GM11168 (cell line): ENCODE results near the gene PIGR.

Experiments
- in situ Hi-C: fragments of 300-500 bp; cut with MboI; formaldehyde crosslinking; loops from one replicate; pipeline ENCODE4 v1.12.0; 2022; ENCODE audit warnings: low sequenced_read_pairs; ENCODE audit not compliant: unreplicated experiment

Gene PIGR

DNA sequence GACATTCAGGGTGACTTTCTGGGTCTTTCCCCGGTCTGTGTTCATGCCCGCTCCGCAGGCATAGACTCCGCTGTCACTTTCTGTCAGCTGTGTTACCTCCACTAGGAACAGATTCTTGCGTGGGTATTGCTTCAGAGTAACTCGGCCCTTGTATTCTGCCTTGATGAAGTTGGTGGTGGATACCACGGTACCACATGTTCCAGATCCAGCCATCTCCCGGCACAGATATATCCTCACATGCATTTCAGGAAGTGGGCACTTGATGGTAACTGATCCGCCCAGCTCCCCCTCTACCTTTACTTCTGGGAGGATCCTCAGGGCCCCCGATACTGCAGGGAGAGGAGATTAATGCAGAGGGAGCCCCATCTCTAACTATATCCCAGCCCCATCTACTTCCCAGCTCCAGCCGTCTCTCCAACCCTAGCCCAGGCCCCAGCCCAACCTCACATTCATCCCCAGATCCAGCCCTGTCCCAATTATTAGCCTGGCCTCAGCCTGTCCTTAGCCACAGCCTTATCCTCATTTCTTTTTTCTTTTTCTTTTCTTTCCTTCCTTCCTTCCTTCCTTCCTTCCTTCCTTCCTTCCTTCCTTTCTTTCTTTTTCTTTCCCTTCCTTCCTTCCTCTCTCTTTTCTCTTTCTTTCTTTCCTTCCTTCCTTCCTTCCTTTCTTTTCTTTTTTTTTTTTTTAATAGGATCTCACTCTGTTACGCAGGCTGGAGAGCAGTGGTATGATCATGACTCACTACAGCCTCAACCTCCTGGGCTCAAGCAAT lies 32.3 kb downstream of the PIGR start:
- in situ Hi-C loops: loop anchor here (10.0 kb wide), 1 partner anchor 179 kb away; no protein-coding TSS in a partner anchor

DNA sequence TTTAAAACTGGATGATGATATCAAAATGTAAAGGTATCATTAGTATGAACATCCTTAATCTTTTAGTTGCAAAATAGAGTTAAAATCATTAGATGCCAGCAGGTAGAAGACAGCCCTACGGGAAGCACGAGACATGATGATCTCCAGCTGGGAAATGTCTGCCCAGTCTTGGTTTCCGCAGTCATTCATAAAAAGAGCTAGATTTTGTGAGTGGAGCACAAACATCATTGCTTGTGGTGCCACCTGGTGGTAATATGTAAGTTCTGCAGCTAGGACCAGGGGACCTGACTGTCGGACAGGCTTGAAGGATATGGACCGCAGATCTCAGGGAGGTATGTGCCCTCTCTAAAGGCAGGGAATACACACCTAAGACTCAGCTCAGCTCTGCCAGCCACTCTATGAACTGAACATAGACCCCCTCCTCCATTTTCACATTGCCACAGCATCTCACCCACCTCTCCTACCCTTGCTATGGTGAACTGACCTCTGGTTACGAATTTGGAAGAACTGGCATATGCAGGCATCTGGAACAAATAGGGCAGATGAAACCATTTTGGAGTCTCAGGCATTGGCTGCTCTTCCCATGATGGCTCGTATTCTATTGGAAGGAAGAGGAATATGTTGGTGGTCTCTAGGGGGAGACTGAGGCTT lies 33.7 kb downstream of the PIGR start:
- in situ Hi-C loops: loop anchor here (10.0 kb wide), 1 partner anchor 178 kb away; no protein-coding TSS in a partner anchor

DNA sequence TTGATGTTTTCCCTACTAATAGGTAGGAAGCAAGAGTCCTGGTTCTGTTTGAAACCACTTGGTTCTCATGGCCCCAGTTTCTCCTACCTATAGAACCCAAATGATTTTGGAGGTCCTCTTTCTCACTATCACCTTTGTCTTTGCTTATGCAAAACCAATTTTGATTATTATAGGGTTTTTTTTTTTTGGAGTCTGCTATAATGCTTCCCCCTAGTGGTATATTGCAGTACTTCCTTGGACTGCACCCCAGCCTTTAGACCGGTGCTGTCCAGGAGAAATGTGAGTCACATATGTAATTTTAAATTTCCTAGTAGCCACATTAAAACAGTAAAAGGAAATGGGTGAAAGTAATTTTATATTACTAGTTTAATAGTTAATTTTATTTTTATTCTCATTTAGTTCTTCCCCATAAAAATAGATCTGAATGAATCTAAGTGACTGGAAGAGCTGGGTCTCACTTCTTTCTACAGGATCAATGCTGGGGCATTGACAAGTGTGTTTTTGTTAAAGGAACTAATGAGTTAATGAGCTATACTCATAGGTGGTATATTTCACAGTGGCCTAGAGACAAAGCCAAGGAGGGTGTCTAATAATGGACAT lies 35.1 kb downstream of the PIGR start:
- in situ Hi-C loops: loop anchor here (10.0 kb wide), 1 partner anchor 176 kb away; no protein-coding TSS in a partner anchor

DNA sequence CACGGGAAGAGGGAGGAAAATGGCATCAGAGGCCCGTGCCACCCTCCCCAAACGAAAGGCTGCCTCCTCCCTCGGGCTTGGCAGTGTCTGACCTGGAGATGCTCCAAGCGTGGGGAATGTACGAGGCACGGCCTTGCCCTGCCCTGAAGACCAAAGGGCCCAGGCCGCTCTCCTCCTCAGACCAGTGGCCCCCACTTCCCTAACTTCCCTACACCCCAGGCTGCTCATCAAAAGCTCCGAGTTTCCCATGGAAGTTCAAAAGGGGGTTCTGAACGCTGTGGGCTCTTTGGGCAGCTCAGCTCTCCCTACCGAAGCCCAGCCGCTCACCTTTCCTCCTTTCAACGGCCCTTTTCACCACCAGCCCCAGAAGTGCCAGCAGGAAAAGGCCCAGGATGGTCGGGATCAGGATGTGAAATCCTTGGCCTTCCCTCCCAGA lies 36.4 kb downstream of the PIGR start:
- in situ Hi-C loops: loop anchor here (10.0 kb wide), 1 partner anchor 175 kb away; no protein-coding TSS in a partner anchor

DNA sequence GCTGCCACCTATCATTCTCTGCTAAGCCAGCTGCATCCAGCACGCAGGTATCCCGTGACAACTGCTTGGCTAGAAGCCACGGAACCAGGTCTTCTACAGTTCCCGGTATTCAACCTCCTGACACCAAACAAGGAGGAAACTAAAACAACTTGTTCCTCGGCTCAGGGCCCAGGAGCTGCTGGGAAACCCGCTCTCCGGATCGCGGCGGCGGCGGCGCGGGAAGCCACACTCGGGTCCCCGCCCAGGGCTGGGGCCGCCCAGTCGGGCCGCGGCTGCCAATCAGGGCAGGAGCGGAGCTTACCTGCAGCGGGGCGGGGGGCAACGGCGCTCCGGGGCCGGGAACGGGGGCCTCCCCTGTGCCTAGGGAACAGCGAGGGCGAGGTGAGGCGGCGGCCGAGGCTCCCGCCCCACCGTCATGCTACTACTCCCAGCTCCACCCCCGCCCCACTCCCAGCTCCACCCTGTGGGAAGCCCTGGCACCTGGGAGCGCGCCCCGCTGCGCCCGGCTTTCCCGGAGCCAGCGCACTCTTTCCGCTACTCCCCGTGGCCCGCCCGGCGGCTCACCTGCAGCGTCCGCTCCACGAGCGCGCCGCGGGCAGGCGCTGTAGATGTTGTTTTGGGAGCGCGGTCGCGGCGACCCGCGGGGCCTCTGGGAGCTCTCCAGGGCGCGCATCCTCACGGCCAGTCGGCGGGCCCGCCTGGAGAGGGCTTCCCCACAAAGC lies 36.9 kb downstream of the PIGR start:
- in situ Hi-C loops: no loop called here

DNA sequence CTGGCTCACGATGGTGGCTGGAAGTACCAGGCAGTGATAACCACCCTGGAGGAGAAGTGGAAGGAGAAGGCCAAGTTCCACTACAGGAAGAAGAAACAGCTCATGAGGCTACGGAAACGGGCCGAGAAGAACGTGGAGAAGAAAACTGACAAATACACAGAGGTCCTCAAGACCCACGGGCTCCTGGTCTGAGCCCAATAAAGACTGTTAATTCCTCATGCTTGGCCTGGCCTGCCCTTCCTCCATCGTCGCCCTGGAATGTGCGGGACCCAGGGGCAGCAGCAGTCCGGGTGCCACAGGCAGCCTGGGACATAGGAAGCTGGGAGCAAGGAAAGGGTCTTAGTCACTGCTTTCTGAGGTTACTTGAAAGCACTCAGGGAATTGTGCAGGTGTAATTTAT lies 38.2 kb downstream of the PIGR start:
- in situ Hi-C loops: no loop called here

DNA sequence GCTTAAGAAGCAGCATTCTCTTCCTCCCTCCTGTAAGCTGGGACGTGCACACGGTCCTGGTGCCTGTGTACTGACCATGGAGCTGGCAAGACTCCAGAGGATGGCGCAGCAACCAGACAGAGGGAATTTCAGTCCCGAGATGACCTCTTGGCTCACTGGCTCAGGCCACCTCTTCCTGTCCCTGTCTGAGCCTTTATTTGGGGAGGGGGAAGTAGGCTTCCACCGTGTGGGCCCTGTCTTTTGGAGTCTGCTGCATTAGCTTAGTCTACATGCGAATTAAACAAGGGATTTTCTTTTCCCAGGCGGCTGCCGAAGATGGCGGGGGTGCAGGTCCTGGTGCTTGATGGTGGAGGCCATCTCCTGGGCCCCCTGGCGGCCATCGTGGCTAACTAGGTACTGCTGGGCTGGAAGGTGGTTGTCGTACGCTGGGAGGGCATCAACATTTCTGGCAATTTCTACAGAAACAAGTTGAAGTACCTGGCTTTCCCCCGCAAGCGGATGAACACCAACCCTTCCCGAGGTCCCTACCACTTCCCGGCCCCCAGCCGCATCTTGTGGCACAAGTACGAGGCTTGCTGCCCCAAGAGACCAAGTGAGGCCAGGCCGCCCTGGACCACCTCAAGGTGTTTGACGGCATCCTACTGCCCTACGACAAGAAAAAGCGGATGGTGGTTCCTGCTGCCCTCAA lies 38.8 kb downstream of the PIGR start:
- in situ Hi-C loops: no loop called here

DNA sequence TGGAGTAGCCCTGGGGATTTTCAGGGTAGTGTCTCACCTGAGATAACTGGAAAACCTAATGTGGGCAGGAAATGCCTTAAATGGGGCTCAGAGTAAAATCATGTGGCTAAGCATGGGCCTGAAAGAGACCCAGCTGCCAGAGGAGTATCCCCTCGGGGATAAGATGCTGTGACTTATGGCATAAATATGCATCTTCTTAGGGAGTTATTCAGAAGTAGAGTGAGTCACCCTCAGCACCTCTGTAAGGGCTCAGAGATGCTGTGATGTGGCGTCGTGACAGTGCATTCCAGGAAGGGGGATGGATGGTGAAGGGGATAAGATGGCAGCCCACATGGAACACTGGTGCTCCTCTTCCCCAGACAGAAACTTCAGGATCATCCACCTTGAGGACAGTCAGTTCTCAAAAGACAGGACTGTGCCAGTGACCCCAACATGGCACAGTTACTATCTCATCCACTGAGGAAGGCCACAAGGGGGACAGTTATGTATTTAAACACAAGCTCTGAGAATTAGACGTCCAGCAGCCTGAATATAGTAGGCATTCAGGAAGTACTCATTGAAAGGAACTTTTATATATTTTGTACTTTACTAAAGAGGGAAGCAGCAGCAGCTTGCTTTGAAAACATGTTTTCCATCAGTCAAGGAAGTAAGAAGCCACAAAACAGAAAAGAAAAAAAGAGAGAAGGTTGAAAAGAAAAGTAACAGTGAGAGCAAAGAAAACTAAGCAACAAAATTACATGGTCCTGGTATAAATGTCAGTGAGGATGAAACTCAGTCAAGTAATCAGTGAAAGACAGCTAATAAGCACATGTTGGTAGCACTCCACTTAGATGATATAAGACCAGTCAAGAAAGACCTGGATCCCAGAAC lies 40.7 kb downstream of the PIGR start:
- in situ Hi-C loops: no loop called here

DNA sequence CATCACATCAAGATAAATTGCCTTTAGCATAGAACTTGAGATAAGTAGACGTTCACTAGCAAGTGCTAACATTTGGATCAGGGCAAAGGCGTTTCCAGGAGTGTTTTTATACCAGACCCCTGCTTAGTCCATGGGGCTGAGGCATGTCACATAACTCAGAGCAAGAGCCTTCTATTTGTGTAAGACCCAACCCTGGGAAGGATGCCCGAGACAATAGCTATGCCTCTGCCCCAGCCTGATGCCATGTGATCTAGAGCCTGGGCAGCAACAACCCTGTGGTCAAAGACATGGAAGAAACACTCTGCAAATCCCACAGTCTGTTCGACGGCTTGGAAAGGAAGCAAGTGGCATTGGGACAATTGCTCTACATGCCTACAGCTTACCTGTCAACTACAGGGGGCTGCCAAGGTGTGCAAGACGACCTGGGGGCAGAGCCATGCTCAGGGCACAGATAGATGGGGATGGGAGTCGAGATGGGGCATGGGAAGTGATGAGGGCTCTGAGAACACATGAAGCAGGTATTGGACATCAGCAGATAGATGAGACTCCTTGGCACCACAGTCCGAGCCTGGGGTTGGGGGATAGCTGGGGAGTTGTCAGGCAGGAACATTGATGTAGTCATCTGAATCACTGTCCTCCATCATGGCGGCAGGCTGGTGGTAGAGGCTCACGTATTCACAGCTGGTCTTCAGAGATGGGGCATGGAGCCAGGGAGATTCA lies 41.7 kb downstream of the PIGR start:
- in situ Hi-C loops: no loop called here

DNA sequence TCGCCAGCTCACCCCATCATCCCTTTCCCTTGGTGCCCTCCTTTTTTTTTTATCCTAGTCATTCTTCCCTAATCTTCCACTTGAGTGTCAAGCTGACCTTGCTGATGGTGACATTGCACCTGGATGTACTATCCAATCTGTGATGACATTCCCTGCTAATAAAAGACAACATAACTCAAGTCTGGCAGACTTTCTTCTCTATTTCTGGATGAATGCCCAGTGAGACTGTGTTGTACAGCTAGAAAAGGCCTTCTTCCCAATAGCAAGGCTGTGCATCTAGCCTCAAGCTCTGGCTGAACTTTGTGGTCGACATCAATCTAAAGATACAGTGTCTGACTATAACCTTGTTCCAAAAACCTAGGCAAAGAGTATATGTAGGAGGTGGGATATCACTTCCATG lies 42.6 kb downstream of the PIGR start:
- in situ Hi-C loops: no loop called here

DNA sequence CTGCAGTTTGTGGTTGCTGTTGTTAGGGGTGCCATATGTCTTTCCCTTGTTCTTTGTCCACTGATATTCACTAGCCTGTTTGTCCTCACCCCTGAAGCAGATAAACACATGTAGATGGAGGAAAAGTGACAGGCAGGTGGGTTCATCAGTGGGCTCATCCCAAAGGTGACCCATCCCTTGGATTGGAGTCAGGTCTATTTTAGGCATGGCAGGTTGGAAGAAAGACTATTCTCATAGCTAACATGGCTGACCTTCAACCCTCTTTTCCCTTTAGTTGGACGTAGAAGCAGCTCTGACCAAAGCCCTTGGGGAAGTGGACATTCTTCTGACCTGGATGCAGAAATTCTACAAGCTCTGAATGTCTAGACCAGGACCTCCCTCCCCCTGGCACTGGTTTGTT lies 43.6 kb downstream of the PIGR start:
- in situ Hi-C loops: no loop called here

DNA sequence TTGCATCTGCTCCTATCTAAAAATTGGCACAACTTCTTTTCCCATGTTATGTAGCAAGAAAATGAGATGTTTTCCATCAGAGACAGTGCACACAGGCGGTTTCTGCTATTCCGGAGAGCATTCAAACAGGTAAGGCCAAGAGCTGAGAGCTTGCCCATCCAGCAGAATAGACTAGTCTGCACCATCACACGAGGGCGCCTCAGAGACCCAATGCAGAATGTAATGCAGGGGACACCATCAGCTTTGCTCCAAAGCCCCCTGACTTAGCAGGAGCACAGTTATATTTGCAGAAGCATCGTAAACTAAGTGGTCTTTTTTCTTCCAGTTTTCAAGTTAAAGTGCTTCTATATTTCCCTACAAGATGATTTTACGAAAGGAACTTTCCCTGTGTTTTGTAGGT lies 44.3 kb downstream of the PIGR start:
- in situ Hi-C loops: no loop called here

DNA sequence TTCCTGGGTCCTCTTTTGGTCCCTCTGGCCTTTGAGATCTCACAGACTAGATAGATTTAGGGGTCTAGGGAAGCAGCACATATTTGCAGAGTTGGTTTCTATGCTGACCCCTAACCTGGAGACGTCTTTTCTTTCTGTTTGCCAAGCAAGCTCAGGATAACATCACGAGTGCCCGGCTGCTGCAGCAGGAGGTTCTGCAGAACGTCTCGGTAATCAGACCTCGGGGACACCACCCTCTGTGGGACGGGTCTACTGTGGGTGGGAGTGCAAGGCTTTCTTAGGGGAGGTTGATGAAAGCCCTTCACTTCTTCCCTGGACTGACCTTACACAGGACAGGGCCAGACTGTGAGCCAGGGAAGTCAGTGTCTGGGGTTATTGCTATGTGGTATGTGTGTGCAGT lies 46.1 kb downstream of the PIGR start:
- in situ Hi-C loops: no loop called here

DNA sequence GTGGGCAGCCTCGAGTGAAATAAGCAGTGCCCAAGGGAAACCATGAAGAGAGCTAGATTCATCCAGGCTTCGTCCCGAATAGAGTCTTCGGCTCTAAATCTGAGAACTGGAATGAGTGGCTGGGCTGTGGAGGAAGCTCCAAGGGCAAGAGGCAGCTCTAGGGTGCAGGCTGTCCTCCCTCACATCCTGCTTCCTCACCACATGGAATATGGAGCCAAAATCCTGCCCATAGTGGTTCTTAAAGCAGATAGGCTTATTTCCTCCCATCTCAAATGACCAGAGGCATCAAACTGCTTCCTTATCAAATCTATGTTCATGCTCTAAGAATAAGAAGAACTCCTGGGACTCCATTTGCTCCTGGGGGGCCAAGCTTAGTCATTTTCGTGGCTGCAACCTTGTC lies 46.5 kb downstream of the PIGR start:
- in situ Hi-C loops: no loop called here

DNA sequence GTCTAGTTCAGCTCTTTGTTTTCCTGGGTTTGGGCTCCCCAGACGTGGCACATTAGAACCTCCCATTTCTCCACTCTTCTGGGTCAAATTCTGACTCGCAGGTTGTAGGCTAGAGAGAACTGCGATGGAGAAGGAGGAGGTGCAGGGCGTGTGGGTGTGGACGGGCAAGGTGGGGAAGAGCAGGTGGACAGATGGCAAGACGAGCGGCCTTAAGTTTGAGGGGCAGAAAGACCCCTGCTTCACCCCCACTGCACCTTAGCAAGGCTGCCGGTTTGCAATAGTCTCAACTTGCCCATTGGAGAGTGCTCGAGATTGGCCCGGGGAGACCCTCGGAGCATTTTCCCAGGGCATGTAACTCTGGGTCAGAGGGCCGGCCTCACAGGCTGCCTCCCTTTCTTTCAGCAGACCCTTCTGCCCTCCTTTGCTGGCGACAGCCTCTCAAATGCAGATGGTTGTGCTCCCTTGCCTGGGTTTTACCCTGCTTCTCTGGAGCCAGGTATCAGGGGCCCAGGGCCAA lies 47.3 kb downstream of the PIGR start:
- in situ Hi-C loops: no loop called here

DNA sequence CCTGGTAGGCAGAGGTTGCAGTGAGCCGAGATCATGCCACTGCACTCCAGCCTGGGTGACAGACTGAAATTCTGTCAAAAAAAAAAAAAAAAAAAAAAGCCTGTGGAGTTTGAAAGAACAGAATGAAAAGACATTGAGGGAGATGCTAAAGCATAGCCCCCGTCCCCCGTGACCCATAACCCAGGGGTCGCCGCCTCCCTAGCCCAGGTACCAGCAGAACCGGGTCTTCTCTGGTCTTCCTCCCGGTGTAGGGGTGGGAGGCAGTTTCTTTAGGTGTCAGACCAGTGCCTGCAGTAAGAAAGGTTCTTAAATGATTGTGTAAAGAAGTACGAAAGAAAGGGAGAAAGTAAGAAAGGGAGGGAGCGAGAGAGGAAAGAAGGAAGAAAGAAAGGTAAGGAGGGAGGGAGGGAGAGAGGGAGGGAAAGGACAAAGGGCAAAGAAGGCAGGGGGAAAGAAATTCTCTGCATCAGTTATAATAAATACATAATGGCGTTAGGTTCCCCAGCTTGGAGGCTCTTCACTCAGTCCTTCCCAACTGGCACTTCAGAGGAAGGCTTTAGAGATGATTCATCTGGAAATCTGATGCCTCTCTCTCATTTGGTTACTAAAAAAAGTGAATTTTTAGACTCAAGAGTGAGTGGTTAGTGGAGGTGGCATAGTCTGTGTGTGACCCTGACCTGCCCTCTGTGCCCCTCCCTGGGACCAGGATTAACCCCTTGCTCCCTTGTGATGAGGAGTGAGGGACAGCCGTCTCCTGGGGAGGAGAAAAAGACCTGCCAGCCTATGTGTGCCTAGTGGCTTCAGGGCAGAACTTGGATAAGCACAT lies 48.0 kb downstream of the PIGR start:
- in situ Hi-C loops: no loop called here

DNA sequence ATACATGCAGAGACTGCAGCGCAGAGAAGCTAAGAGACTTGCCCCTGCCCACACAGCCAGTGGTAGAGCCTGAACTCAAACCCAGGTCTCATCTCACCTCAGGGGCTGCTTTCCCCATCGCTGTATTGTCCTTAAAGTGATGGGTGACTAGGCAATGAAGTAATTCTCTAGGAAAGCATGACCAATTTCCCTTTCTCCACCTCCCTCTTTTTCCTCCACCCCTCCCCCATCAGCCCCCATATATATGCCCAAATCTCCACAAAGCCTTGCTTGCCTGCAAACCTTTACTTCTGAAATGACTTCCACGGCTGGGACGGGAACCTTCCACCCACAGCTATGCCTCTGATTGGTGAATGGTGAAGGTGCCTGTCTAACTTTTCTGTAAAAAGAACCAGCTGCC lies 49.1 kb downstream of the PIGR start, which contains the start of gene IL24:
IL24 (plus strand) TSS at position 269 of the 400 bp plus-strand sequence. CDS start 390 bp downstream, outside the sequence.
- in situ Hi-C loops: no loop called here
